HG02759 (cell line): ENCODE data around the gene NLGN4X.

Experiments
- ATAC-seq: cut with Tn5 transposase; IDR thresholded peaks from one replicate; pipeline ENCODE4 v1.9.1; 2021; ENCODE audit warnings: mild to moderate bottlenecking, moderate library complexity; ENCODE audit not compliant: unreplicated experiment

The NLGN4X gene

GRCh38 chrX:6159468-6159867 lies 69.2 kb downstream of the NLGN4X start:
- no peak for ATAC-seq

GRCh38 chrX:6151971-6152370 lies 76.7 kb downstream of the NLGN4X start:
- no peak for ATAC-seq

GRCh38 chrX:6149060-6149872 lies 79.4 kb downstream of the NLGN4X start:
- no peak for ATAC-seq

GRCh38 chrX:6134255-6134654 lies 94.4 kb downstream of the NLGN4X start:
- ATAC-seq: no peak

- ATAC-seq: no peak
Measured at GRCh38 chrX:6132970-6133369, 95.7 kb downstream of the NLGN4X start.

- no peak for ATAC-seq
Measured at GRCh38 chrX:6131287-6131686, 97.4 kb downstream of the NLGN4X start.

GRCh38 chrX:6129195-6129594 lies 99.5 kb downstream of the NLGN4X start:
- no peak for ATAC-seq

GRCh38 chrX:6120329-6120728 lies 108.3 kb downstream of the NLGN4X start:
- no peak for ATAC-seq

GRCh38 chrX:6095469-6095868 lies 133.2 kb downstream of the NLGN4X start:
- ATAC-seq: no peak

GRCh38 chrX:6074532-6074931 lies 154.1 kb downstream of the NLGN4X start:
- ATAC-seq: no peak

- no peak for ATAC-seq
Measured at GRCh38 chrX:6071731-6072130, 156.9 kb downstream of the NLGN4X start.

- no peak for ATAC-seq
Measured at GRCh38 chrX:6067600-6067999, 161.1 kb downstream of the NLGN4X start.

GRCh38 chrX:6053141-6053540 lies 175.5 kb downstream of the NLGN4X start:
- ATAC-seq: no peak

- ATAC-seq: no peak
Measured at GRCh38 chrX:6052111-6052745, 176.4 kb downstream of the NLGN4X start.

GRCh38 chrX:6049132-6049531 lies 179.5 kb downstream of the NLGN4X start:
- ATAC-seq: no peak

GRCh38 chrX:6041630-6042029 lies 187.0 kb downstream of the NLGN4X start:
- no peak for ATAC-seq

- no peak for ATAC-seq
Measured at GRCh38 chrX:6029014-6029413, 199.7 kb downstream of the NLGN4X start.

- no peak for ATAC-seq
Measured at GRCh38 chrX:6026980-6027379, 201.7 kb downstream of the NLGN4X start.

GRCh38 chrX:6026429-6026828 lies 202.2 kb downstream of the NLGN4X start:
- no peak for ATAC-seq

GRCh38 chrX:6024204-6024603 lies 204.5 kb downstream of the NLGN4X start:
- ATAC-seq: no peak

GRCh38 chrX:6021316-6022091 lies 207.2 kb downstream of the NLGN4X start:
- ATAC-seq: no peak

- ATAC-seq: no peak
Measured at GRCh38 chrX:6019076-6019475, 209.6 kb downstream of the NLGN4X start.
